ENCODE data around the gene JTB.
A peak's percentile ranks its signal among the peaks of the same experiment; 100 is the strongest.

GRCh38 chr1:153985941-153986761 lies 8.7 kb upstream of the JTB start, which contains the start of gene RAB13:
- TF ChIP-seq CTCF (IDR thresholded peaks at IDR 0.05) (peak in 1 of 3 donors; percentile 11), POLR2A (IDR thresholded peaks at IDR 0.05) (no peak)

Measured in lower leg skin (tissue), 3 donors.